ENCODE data around the gene SNX25.
"Not testable (repeated sequence)": the region's sequence is repeated elsewhere in the genome, so short reads cannot be mapped to it uniquely, and the experiment has no call there.

Gene SNX25

DNA sequence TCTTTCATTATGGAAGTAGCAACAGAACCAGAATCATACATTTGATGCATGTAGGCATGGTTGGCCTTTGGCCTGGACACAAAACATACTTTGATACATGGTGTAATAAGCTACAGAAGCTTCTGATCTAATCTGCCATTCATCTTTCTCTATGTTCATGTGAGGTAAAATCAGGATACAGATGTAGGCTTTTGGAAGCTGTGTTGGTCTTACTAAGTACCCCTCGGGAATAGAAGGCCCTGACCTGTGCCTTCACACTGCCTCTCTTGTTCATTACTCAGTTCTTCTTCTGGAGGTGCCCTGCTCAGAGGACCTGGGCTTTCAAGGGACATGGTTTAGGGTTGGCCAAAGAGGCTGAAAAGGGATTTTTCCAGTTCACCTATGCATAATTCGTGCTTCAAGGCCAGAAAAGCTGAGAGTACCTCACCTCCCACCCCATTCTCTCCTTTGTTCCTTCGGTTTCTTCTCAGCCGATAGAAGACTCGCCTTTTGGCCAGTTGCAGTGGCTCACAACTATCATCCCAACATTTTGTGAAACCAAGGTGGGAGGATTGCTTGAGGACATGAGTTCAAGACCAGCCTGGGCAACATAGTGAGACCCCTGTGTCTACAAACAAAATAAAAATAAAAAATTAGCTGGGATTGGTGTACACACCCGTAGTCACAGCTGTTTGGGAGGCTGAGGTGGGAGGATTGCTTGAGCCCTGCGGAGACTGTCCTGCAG, 25.9 kb downstream of the SNX25 start:
- no peak for DNase-seq

DNA sequence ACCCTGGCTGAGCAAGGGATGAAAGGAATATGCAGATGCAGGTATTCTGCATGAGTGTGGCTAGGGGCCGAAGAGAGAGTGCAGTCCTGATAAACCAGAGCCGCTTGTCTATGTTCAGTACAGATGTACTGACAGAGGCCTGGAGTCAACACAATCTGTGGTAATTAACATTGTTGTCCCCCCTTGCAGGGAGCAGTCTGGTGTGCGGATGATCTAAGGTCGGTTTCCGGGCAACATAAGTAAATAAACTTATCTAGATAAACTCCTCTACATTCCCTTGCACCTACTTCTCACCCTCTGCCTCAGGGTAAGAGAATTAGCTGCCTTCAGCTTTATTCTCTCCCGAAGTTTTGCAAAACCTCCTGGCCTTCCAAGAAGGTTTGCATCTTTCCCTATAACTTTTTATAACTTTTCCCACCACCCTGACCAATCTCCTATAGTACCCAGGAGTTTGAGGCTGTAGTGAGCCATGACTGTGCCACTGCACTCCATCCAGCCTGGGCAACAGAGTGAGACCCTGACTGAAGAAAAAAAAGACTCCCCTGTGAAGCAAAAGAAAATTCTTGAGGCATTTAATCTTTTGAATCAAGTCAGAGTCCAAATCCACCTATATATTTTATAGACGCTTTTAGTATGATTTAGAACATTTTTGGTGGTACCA, 26.6 kb downstream of the SNX25 start:
- DNase-seq: no peak

DNA sequence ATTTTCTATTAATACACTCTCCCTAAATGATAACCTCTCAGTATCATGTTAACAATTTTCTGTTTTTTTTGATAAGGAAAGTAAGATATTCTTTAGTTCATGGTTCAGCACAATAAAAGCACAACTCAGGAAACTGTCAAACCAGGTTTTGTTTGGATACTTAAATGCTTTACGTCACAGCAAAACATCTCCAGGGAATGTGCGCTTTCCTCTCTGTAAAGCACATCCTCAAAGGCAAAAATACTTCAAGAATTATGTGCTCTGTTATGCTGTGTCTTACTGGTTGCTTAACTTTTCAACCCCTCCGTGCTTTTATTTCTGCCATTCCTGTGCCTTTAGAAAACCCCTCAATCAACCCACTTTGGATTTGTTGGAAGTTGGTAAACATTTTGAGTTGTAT, 27.8 kb downstream of the SNX25 start:
- no peak for DNase-seq

DNA sequence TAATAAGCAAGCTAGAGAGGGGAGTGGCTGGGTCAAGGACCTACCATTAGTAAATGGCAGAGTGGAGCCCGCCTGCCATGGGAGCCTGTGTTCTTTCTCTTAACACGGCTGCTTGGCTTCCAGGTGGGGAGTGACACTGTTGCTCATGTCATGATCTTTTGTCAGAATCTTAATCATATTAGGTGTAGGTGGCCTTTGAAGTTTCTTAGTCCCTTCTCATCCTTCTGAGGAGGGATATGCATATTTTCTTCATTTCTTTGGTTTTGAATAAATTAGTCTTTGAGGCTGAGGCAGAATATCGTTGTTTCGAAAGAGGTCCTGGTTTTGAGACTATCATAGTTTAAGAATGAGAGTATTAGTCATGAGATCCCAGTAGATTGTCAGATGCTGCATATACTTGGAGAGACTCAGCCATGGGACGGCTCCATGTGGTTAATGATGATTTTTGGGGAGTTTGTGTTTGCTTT, 28.9 kb downstream of the SNX25 start:
- peak; percentile 37 to 52 for DNase-seq

DNA sequence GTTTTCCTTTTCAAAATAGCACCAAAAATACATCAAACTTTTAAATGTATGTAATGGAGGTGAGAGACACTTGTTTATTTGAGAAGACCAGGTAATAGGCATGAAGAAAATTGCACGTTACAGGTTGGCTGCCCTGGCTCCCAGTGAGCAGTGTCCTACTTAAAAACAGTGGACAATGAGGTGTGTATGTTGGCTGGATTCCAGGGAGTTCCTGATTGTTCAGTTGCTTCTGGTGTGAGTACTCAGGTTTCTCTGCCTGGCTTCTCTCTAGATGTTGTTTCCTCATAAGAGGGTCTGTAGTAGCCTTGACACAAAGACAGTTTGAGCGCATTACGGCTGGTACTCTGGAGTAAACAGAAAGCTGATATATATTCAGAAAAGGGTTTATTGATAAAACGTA, 29.4 kb downstream of the SNX25 start:
- DNase-seq: no peak

DNA sequence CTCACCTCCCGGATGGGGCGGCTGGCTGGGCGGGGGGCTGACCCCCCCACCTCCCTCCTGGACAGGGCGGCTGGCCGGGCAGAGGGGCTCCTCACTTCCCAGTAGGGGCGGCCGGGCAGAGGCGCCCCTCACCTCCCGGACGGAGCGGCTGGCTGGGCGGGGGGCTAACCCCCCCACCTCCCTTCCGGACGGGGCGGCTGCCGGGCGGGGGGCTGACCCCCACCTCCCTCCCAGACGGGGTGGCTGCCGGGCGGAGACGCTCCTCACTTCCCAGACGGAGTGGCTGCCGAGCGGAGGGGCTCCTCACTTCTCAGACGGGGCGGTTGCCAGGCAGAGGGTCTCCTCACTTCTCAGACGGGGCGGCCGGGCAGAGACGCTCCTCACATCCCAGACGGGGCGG, 31.1 kb downstream of the SNX25 start:
- DNase-seq: not testable (repeated sequence)

DNA sequence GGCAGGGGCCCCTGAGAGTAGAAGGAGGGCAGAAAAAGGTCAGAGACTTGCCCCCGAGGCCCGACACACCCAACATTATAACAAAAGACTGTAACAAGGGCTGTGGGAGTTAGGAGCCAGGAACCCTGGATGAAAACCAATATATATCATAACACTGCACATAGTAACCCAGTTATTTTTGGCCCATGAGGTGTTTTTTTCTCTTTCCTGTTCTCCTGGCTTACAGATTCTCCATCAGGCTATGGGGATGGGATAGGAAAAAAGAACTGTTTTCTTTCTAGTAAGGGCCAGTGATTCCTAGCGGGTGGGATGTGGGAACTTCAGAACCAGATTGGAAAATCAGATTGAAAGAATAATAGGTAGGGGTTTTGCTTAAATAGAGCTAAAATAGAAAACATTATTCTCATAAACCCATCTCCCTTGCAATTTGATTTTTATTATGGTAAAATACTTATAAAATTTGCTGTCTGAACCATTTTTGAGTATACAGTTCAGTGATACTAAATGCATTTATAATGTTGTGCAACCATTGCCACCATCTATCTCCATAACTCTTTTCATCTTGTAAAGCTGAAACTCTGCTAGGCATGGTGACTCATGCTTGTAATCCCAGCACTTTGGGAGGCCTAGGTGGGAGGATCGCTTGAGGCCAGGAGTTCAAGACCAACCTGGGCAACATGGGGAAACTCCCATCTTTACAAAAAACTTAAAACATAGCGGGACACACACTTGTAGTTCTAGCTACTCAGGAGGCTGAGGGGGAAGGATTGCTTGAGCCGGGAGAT, 33.5 kb downstream of the SNX25 start:
- peak in 1 of 2 experiments; percentile 17 for DNase-seq

DNA sequence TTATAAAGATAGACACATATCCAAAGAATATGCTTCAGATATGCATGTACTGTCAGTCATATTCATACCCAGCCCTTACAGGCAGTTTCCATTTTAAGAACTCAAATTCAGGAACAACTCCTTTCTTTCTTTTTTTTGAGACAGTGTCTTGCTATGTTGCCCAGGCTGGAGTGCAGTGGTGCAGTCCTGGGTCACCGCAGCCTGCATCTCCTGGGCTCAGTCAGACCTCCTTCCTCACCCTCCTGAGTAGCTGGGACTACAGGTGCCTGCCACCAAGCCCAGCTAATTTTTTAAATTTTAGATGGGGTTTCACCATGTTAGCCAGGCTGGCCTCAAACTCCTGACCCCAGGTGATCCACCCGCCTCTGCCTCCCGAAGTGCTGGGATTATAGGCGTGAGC, 34.5 kb downstream of the SNX25 start:
- no peak for DNase-seq

DNA sequence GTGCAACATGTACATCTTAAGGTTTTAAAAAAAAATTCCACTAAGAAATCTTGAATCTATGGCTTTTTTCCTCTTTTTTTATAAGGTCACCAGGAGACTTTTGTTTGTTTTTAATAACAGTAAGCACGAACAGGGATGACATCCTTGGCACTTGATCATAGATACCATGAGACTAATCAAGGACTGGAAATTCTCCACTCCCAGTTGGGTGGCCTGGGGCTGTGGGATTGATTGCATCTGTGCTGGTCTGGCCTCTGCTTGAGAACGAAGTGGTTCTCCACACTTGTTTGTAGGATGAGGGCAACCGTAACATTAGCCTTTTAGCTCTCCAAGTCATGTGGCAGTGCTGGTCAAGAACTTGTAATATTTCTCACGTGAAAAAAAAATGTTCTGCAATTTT, 35.4 kb downstream of the SNX25 start:
- DNase-seq: no peak

DNA sequence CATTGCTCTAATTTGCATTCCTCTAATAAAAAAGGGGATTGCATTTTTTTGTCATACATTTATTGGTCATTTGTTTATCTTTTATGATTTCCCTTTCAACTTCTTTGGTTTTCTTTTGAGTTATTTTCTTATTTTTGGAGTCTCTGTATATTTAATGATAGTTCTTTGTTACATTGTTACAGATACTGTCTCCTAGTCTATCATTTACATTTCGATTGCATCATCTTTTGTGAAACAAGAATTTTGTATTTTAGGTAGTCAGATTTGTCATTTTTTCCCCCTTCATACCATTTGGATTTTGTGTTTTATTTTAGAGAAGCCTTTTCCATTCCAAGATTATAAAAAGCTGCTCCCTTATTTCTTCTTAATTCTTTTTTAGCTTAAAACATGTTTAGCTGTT, 37.1 kb downstream of the SNX25 start:
- DNase-seq: no peak

DNA sequence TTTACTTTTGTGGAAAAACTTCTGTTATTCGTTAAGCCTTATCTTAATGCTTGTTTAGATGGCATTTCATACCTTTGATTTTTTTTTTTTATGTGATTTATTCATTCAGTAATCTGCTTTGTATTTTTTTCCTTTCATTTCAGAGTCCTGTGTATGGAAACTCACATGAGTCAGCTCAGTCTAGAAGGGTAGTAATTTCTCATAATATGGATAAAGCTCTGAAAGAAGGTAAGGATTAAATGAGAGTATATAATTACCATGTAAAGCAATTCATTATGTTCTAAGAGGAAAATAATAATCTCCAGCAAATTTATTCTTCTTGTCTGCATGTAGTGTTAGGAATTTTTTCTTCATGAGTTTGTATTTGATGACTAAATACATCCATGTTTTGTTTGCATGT, 37.8 kb downstream of the SNX25 start:
- no peak for DNase-seq

DNA sequence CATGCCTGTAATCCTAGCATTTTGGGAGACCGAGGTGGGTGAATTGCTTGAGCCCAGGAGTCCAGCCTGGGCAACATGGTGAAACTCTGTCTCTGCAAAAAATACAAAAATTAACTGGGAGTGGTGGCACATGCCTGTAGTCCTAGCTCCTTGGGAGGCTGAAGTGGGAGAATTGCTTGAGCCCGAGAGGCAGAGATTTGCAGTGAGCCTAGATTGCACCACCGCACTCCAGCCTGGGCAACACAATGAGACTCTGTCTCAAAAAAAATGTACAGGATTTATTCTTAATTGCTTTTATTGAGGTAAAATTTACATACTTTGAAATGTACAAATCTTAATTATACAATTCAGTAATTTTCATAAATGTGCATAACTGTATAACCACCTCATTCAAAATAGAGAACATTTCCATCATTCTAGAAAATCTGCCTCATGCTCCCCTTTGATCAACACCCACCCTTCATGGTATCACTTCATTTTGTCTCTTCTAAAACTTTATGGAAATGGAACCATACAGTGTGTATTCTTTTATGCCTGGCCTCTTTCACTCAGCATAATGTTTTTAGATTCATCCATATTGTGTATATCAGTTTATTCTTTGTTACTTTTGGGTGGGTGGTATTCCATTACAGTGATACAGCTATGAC, 39.1 kb downstream of the SNX25 start:
- DNase-seq: no peak

DNA sequence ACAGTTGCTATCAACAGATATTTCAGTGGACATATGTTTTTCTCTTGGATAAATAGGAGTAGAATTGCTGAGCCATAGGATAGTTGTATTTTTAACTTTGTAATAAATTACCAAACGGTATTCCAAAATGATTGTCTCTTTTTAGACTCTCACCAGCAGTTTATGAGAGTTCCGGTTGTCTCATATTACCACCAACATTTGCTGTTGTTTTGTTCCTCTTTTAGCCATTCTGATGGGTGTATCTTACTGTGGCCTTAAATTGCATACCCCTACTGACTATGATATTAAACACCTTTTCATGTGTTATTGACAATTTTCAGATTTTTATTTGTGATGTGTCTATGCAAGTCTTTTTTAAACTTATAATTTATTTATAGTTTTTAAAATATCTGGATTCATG, 39.7 kb downstream of the SNX25 start:
- no peak for DNase-seq

DNA sequence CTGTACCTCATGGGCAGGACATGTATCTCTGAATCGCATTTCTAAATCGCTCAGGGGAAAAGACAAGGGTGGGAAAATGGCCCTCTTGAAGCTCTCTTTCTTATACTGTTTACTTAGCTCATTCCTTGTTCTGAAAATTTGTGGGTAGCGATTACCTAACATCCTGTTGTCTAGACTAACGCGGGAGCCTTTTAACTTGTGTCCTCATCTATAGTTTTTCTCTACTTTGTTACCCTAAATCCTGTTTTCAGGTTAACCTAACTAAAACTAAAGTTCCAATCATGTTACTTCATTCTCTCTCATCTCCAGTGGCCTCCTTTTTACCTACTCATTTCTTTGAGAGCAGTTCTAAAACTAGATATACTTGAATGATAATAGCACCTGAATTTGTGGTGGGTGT, 45.0 kb downstream of the SNX25 start:
- no peak for DNase-seq

DNA sequence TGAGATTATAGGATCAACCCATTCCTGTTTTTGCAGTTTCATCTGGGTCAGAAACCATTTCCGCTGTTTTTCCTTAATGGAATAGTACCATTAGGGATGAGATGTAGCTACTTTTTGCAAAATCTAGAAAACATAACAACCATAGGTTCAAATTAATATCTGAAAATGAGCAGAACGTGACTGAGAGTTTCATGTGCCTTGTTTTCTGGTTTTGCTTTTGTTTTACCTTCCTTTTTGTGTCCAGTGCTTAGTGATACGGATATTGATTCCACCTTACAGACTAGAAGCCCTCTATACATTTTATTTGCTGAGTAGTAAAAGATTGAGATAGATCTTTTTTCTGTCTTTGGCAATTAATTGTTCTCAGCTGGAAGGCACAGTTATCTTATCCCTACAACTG, 46.5 kb downstream of the SNX25 start:
- DNase-seq: no peak

DNA sequence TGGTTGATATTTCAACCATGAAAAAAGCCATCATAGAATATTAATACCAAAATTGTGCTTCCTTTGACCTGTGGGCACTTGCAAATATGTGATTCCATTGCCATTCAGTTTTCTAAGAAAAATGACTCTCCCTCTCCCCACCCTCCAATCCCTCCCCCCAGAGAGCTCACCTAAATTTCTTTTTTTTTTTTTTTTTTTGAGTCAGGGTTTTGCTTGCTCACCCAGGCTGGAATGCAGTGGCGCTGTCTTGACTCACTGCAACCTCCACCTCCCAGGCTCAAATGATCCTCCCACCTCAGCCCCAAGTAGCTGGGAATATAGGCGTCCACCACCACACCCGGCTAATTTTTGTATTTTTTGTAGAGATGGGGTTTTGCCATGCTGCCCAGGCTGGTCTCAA, 47.0 kb downstream of the SNX25 start:
- no peak for DNase-seq

DNA sequence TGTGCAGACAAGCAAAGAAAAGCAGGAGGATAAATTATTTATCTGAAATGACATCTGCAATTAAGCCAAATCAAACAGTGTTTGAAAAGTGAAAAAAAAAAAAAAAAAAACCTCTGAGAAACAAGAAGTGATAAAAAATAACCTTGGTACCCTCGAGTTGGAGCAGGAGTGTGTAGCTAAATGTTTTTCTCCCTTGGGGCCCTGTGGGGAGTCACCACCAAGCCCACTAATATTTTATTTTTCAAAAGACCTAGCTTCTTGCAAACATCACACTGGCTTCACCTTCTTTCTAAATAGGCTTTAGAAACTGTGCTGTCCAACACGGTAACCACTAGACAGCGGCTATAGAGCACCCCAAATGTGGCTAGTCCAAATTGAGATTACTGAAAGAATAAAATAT, 47.7 kb downstream of the SNX25 start:
- no peak for DNase-seq

DNA sequence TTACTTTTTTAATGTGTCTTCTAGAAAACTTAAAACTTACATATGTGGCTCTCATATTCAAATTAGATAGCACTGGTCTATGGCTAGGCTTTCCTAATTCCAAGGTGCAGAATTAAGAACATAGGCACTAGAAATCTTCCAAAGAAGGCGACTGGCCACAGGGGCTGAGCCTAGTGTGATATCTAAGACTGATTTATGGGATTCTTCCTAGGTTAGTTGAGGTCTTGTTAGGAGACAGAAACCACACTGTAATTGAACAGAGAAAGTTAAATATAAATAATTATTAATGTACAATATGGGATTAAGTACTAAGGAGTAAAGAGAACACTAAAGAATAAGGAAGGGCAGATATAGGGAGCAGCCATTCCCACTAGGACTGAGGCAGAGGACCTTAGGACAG, 48.3 kb downstream of the SNX25 start:
- DNase-seq: no peak

DNA sequence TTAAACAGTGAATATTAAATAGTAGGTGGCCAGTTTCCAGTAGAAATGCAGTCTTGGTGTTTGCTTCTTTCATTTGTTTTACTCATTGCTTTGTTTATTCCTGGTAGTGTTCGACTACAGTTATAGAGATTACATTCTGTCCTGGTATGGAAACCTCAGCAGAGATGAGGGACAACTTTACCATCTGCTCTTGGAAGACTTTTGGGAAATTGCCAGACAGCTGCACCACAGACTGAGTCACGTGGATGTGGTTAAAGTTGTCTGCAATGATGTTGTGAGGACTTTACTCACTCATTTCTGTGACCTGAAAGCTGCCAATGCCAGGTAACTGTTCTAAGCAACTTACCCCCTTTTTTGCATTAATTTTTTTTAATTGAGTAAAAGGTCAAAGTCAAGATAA, 49.3 kb downstream of the SNX25 start:
- not testable (repeated sequence) for DNase-seq

DNA sequence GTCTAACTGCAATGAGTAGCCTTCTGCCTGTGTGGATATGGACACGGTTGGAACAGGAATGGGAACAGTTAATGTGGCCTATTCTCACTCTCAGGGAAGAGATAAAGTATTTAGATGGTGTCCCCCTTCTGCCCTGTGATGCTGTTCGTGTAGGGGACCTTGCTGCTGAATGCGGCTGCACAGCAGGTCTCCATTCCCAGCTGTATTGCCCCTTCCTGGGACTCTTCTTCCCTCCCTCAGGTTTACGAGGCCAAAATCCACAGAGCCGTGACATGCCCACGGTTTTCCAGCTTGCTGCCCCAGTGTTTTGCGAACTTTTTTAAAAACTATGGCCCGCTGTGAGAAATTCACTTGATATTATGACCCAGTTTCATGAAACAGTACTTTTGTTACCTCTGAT, 50.3 kb downstream of the SNX25 start:
- no peak for DNase-seq

DNA sequence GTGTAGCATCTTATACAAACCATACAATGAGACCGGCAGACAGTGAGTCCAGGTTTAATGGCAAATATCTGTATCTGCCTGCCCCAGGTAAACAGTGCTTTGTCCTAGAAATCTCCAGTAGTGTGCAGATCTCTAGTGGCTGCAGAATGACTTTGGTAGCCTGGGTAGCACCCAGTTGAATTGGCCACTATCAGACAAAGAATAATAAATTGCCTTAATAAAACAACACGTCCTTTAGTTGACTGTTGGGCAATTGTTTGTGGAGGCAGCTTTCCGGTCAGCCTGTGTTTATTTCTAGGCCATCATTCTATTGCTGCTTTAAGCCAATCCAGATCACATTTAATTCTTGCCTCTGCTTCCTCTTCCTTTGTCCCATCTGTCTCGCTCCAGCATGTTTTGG, 52.5 kb downstream of the SNX25 start:
- no peak for DNase-seq

DNA sequence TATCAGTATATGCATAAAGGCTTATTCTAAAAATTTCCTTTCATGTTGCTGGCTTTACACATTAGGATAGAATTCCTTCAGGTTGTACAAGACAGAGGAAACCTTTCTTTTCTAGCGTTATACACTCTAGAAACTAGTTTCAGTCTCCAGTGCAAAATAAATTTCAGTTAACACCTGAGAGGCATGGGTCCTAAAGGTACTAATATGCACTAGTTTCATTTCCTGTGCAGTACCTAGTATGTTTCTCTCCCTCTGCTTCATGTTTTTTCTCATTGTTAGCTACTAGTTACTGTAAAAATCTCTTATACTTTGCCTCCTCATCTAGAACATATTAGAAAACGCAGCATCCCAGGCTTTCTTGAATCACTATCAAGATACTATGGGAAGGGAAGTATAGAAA, 54.0 kb downstream of the SNX25 start:
- no peak for DNase-seq

DNA sequence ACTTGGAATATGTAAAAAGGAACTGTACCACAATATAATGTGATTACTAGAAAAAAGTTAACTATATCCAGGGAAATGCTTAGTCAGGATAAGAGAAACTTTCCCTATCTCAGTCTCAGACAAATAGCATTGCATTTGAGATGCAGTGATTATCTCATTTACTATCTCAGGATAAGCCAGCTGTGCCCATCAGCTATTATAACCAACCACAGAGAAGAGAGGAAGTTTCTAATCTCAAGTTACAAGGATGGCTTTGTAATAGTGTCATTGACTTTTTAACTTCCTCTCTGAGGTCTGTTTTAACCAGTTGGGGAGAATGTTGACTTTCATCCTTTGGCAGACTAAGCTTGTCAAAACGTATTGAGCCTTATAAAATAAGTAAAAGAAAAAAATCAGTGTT, 56.5 kb downstream of the SNX25 start:
- no peak for DNase-seq

DNA sequence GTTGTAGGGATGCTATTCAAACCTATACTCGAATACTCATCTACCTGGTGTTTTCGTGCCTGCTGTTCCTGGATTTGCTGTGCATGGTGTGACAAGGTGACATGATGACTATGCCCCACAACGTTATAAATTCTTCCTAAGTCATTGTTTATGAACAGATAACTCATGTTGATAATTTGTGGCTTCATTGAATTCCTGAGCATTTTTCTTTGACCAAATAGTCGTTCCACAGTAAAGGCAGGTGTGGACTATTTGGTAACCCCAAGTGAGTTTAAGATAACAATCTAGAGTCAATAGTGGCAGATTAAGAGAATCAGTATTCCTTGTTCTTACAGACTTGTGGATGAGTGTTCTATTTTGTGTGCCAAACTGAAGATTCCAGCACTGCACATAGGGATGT, 59.9 kb downstream of the SNX25 start:
- no peak for DNase-seq
